HG03432 (cell line): ENCODE results near the gene CDKN1A.
"Not testable (repeated sequence)": the region's sequence is repeated elsewhere in the genome, so short reads cannot be mapped to it uniquely, and the experiment has no call there.

ENCODE experiments used
- ATAC-seq: cut with Tn5 transposase; IDR thresholded peaks from one replicate; pipeline ENCODE4 v1.9.1; 2021; ENCODE audit warnings: mild to moderate bottlenecking, moderate library complexity; ENCODE audit not compliant: unreplicated experiment

The CDKN1A gene

GRCh38 chr6:36694616-36695015, 16.1 kb downstream of the CDKN1A start:
- ATAC-seq, result no peak

GRCh38 chr6:36695414-36695813, 16.9 kb downstream of the CDKN1A start:
- ATAC-seq, result no peak

- ATAC-seq, result no peak
These were observed 19.0 kb downstream of the CDKN1A start, which contains the start of gene RAB44 for GRCh38 chr6:36697481-36697903. RAB44 (plus strand) TSS chr6:36697826; CDS start chr6:36704236, 6,410 bp downstream.

GRCh38 chr6:36698196-36698595, 19.7 kb downstream of the CDKN1A start:
- ATAC-seq, result no peak

- no peak for ATAC-seq
These were observed 20.4 kb downstream of the CDKN1A start for GRCh38 chr6:36698871-36699271.

- ATAC-seq, result no peak
These were observed 20.8 kb downstream of the CDKN1A start for GRCh38 chr6:36699348-36699747.

- no peak for ATAC-seq
These were observed 21.7 kb downstream of the CDKN1A start for GRCh38 chr6:36700071-36700812.

GRCh38 chr6:36700831-36701230, 22.3 kb downstream of the CDKN1A start:
- no peak for ATAC-seq

- no peak for ATAC-seq
These were observed 23.0 kb downstream of the CDKN1A start for GRCh38 chr6:36701401-36701991.

- no peak for ATAC-seq
These were observed 24.1 kb downstream of the CDKN1A start for GRCh38 chr6:36702656-36703055.

GRCh38 chr6:36703081-36703606, 24.6 kb downstream of the CDKN1A start:
- no peak for ATAC-seq

GRCh38 chr6:36703982-36704381, 25.5 kb downstream of the CDKN1A start:
- no peak for ATAC-seq

GRCh38 chr6:36704961-36705577, 26.6 kb downstream of the CDKN1A start:
- ATAC-seq, result not testable (repeated sequence)

- no peak for ATAC-seq
These were observed 27.8 kb downstream of the CDKN1A start for GRCh38 chr6:36706339-36706738.

GRCh38 chr6:36712816-36713215, 34.3 kb downstream of the CDKN1A start:
- no peak for ATAC-seq

- ATAC-seq, result no peak
These were observed 35.3 kb downstream of the CDKN1A start for GRCh38 chr6:36713846-36714245.

GRCh38 chr6:36714511-36714910, 36.0 kb downstream of the CDKN1A start:
- ATAC-seq, result no peak

- ATAC-seq, result no peak
These were observed 37.0 kb downstream of the CDKN1A start for GRCh38 chr6:36715469-36715868.

GRCh38 chr6:36716476-36717093, 38.1 kb downstream of the CDKN1A start:
- ATAC-seq, result no peak

- ATAC-seq, result no peak
These were observed 38.8 kb downstream of the CDKN1A start for GRCh38 chr6:36717231-36717825.
